Amygdala (tissue), 56 donors: Measurements from ENCODE around the gene NKD1.
"Not testable (repeated sequence)": the region's sequence is repeated elsewhere in the genome, so short reads cannot be mapped to it uniquely, and the experiment has no call there.

Experiments used
- DNase-seq, 56 donors: peaks; one replicate each; lab custom pipeline; 2025; lab: John Stamatoyannopoulos, UW

NKD1 gene, protein sequence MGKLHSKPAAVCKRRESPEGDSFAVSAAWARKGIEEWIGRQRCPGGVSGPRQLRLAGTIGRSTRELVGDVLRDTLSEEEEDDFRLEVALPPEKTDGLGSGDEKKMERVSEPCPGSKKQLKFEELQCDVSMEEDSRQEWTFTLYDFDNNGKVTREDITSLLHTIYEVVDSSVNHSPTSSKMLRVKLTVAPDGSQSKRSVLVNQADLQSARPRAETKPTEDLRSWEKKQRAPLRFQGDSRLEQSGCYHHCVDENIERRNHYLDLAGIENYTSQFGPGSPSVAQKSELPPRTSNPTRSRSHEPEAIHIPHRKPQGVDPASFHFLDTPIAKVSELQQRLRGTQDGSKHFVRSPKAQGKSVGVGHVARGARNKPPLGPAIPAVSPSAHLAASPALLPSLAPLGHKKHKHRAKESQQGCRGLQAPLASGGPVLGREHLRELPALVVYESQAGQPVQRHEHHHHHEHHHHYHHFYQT

GRCh38 chr16:50548125-50548908 lies at the start of gene NKD1:
Gene NKD1 (plus strand): TSS chr16:50548396. CDS start chr16:50548554, 158 bp downstream.
- peak in 52 of 56 donors; percentile 23 to 88 (median 56) for DNase-seq

GRCh38 chr16:50498431-50499155 lies 49.6 kb upstream of the NKD1 start:
- no peak for DNase-seq

GRCh38 chr16:50499254-50499653 lies 48.9 kb upstream of the NKD1 start:
- DNase-seq: no peak

DNA sequence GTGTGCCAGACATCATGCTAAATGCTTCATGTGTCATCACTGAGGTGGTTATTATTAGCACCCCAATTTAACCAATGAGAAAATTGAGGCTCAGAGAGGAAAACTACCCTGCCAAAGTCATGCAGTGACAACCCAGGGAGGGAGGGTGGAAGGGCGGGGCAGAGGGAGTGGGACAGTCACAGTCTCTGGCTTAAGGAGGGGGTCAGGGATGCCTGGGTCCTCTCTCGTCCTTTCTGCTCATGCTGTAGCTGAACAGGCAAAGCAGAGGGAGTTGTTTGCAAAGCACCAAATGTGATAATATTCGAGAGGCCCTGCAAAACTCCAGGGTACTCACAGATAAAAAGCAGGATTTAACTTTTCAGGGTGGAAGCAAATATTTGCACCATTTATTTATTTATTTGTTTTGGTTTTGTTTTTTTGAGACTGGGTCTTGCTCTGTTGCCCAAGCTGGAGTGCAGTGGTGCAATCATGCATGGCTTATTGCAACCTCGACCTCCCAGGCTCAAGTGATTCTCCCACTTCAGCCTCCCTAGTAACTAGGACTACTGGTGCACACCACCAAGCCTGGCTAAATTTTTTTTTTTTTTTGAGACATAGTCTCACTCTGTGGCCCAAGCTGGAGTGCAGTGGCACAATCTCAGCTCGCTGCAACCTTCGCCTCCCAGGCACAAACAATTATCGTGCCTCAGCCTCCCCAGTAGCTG lies 47.9 kb upstream of the NKD1 start:
- no peak for DNase-seq

- no peak for DNase-seq
Measured at GRCh38 chr16:50501251-50501650, 46.9 kb upstream of the NKD1 start.

GRCh38 chr16:50501986-50502615 lies 46.1 kb upstream of the NKD1 start:
- no peak for DNase-seq

DNA sequence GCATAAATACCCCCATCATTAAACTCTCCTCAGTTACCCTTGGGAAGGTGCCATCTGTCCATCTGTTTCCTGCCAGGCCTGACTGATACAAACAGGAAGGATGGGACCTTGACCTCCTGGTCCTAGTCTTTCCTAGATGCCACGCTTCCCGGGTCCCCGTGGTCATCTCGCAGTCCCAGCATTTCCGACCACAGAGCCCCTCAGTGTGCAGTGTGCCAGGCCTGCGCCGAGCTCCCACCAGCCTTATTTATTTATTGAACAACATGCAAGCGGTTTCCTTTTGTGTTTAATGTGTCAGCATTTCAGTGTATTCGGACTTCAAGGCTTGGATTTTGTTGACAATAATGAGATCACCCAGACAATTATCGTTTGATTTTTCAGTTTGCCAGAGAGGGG lies 45.6 kb upstream of the NKD1 start:
- DNase-seq: no peak

DNA sequence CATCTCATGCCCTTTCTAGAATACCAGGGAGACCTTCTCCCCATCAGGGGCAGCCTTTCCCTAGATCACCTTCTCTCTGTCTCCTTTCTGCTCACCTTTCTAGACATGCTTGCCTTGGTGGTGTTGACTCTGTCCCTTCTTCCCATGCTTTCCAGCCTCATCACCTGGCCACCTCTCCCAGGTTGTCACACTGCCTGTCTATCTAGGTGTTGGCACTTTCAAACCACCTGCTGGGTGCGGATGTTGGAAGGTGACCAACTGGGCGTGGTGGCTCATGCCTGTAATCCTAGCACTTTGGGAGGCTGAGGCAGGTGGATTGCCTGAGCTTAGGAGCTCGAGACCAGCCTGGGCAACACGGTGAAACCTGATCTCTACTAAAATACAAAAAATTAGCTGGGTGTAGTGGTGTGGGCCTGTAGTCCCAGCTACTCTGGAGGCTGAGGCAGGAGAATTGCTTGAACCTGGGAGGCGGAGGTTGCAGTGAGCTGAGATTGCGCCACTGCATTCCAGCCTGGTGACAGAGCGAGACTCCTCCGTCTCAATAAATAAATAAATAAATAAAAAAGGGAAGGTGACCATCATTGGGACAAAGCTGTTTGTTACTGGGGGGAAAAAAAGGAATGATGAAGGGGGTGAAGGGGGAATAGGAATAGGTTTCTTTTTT lies 44.2 kb upstream of the NKD1 start:
- not testable (repeated sequence) for DNase-seq

- DNase-seq: no peak
Measured at GRCh38 chr16:50505115-50505514, 43.1 kb upstream of the NKD1 start.

DNA sequence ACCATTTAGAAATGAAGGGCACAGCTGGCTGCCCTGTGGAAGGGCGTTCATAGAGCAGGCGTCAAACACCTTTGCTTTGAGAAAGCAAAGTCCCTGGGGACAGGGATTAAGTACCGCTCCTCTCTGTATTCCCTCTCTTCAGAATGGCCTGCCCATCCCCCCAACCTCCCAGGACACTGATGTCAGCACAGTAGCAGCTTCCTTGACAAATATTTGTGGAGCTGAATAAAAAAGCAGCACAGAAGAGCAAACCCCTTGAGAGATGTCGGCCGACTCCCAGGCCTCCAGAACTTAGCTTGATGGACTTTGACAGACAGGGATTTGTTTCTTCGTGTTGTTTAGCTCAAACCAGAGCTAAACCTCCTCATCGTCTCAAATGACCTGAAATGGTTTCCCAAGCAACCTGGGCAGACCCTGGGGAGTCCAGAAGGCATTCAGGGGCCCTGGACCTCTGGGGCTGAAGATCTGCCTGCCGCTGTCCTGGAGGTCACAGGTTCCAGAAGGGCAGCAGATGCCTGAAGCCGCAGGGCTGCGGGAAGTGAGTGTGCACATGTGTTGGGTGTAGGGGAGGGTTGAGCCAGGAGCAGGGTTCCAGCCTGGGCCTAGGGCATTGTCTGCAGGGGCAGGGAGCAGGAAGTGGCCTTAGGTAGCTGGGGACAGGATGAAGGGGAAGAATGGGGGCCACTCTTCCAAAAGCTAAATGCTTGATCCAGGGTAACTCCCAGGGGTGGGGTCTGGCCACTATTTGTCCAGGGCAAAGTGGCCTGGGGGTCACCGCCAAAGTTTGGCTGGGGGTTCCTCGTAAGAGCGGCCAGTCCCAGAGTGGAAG lies 42.3 kb upstream of the NKD1 start:
- DNase-seq: no peak

GRCh38 chr16:50506543-50506937 lies 41.7 kb upstream of the NKD1 start:
- no peak for DNase-seq

DNA sequence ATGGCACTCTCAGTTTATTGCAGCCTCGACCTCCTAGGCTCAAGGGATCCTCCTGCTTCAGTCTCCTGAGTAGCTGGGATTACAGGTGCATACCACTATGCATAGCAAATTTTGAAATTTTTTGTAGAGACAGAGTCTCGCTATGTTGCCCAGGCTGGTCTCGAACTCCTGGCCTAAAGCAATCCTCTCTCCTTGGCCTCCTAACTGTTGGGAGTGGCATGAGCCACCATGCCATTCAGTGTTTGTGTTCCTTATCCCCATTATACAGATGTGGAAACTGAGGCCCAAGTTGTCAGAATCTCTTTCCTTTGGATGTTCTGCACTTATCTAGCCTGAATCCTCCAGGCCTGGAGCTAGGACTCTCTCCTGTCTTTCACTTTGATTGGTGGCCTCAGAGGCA lies 40.8 kb upstream of the NKD1 start:
- no peak for DNase-seq

- DNase-seq: peak in 9 of 56 donors; percentile 2 to 54 (median 11)
Measured at GRCh38 chr16:50509521-50510341, 38.5 kb upstream of the NKD1 start.

GRCh38 chr16:50515218-50515617 lies 33.0 kb upstream of the NKD1 start:
- no peak for DNase-seq

DNA sequence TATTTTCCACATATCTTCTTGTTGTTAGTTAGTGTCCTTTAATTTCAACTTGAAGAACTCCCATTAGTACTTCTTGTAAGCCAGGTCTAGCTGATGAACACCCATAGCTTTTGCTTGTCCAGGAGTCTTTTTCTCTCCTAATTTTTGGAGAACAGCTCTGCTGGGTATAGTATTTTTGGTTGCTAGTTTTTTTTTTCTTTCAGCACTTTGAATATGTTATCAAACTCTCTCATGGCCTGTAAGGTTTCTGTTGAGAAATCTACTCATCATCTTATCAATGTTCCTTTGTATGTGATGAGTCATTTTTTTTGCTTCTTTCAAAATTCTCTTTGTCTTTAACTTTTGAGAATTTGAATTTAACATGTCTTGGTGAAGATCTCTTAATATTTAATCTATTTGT lies 31.8 kb upstream of the NKD1 start:
- DNase-seq: no peak

DNA sequence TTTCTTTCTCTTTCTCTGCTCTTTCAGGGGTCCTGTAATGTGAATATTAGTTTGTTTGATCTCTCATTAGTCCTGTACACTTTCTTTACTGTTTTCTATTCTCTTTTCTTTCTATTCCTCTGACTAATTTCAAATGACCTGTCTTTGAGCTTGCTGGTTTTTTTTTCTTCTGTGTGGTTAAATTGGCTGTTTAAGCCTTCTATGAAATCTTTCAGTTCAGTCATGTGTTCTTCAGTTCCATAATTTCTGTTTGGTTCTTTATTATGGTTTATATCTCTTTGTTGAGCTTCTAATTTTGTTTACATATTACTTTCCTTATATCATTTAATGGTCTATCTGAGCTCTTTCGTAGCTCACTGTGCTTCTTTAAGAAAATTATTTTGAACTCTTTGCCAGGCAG lies 31.3 kb upstream of the NKD1 start:
- no peak for DNase-seq

- DNase-seq: no peak
Measured at GRCh38 chr16:50517450-50518252, 30.5 kb upstream of the NKD1 start.
